CD4-positive, alpha-beta memory T cell (primary cell): ENCODE results near the gene WDR90. TPM values are rescaled to one million over a fixed set of nuclear protein-coding genes. Genes with fewer than 3 reads are reported as not detected.

Experiments
- CTCF ChIA-PET: fragments of 350-600 bp; sonication (Branson Sonifier 250); formaldehyde crosslinking; loops from one replicate; lab custom pipeline; 2021; ENCODE audit warnings: inconsistent platforms; ENCODE audit not compliant: partially characterized antibody; lab: Charles Lee
- POLR2A ChIA-PET: fragments of 350-600 bp; sonication (Branson Sonifier 250); formaldehyde crosslinking; loops from one replicate; lab custom pipeline; 2021; ENCODE audit not compliant: partially characterized antibody; lab: Charles Lee
- DNase-seq, 5 donors: peaks; one replicate each; pipeline versions ENCODE4 v3.0.0 to v3.0.0-alpha.2; 2020 to 2022; ENCODE audit warnings: mixed read lengths in 1 of 5
- H3K27ac ChIP-seq: one replicate; pipeline ENCODE4 v1.7.0; 2013; ENCODE audit warnings: low read depth, low read length
- H3K27me3 ChIP-seq: 2 replicates; pipeline ENCODE4 v1.7.0; 2013; ENCODE audit warnings: mild to moderate bottlenecking, low read length, moderate library complexity; ENCODE audit not compliant: insufficient read depth
- H3K36me3 ChIP-seq: 2 replicates; pipeline ENCODE4 v1.7.0; 2013; ENCODE audit warnings: mild to moderate bottlenecking, low read length, moderate library complexity; ENCODE audit not compliant: insufficient read depth
- H3K4me1 ChIP-seq: 2 replicates; pipeline ENCODE4 v1.7.0; 2013; ENCODE audit warnings: mild to moderate bottlenecking, low read length, moderate library complexity; ENCODE audit not compliant: insufficient read depth
- H3K4me3 ChIP-seq, 2 donors: one replicate each; pipeline ENCODE4 v1.7.0; 2013; ENCODE audit warnings: low read length in 2 of 2, mild to moderate bottlenecking in 1 of 2
- H3K9me3 ChIP-seq, 2 donors: one replicate each; pipeline ENCODE4 v1.7.0; 2013; ENCODE audit warnings: low read length in 2 of 2, control low read depth in 1 of 2; ENCODE audit not compliant: control insufficient read depth in 1 of 2
- H3K27ac Mint-ChIP-seq, 7 donors: one replicate each; pipeline ENCODE4 v1.8.0; 2020 to 2021; ENCODE audit warnings: mixed read lengths in 7 of 7, mild to moderate bottlenecking in 6 of 7, inconsistent platforms in 3 of 7, moderate library complexity in 3 of 7
- H3K27me3 Mint-ChIP-seq, 2 donors: one replicate each; pipeline ENCODE4 v1.8.0; 2020 to 2021; ENCODE audit warnings: mixed read lengths in 2 of 2
- H3K36me3 Mint-ChIP-seq, 2 donors: one replicate each; pipeline ENCODE4 v1.8.0; 2020 to 2021; ENCODE audit warnings: mixed read lengths in 2 of 2, inconsistent platforms in 1 of 2, mild to moderate bottlenecking in 1 of 2
- H3K4me1 Mint-ChIP-seq, 4 donors: one replicate each; pipeline ENCODE4 v1.8.0; 2020 to 2021; ENCODE audit warnings: mixed read lengths in 4 of 4, mild to moderate bottlenecking in 1 of 4
- H3K4me3 Mint-ChIP-seq, 8 donors: one replicate each; pipeline ENCODE4 v1.8.0; 2020 to 2021; ENCODE audit warnings: mixed read lengths in 8 of 8, mild to moderate bottlenecking in 7 of 8, moderate library complexity in 6 of 8, inconsistent platforms in 3 of 8
- H3K9me3 Mint-ChIP-seq, 8 donors: one replicate each; pipeline ENCODE4 v1.8.0; 2020 to 2021; ENCODE audit warnings: mixed read lengths in 8 of 8, mild to moderate bottlenecking in 5 of 8, inconsistent platforms in 3 of 8, moderate library complexity in 1 of 8
- intact Hi-C: fragments of 100-400 bp; cut with micrococcal nuclease; formaldehyde crosslinking; loops from one replicate; pipeline ENCODE4 v1.15.1; 2023
- polyA plus RNA-seq, 2 donors: library from polyadenylated mRNA; unstranded; fragments of 300-500 nt; fragmentation: Illumina TruSeq; gene quantifications; one replicate each; pipeline ENCODE4 v1.2.3, GENCODE V29; 2021
- total RNA-seq, 2 experiments: library from RNA; stranded (reverse); gene quantifications; one replicate each; pipeline ENCODE4 v1.2.3, GENCODE V29; 2021

The WDR90 gene
- total and polyA plus RNA-seq, 4 experiments from 2014 or later: 0.96 to 19.7 (median 9.9) TPM

- Histone ChIP-seq H3K36me3 (no peaks in the 10 kb centered on the region), H3K27ac (no peak overlapping the region), H3K4me3 (no peak overlapping the region), H3K9me3 (no peaks in the 10 kb centered on the region), H3K27me3 (peaks cover 9% of the 10 kb centered on the region), H3K4me1 (peaks cover 53% of the 10 kb centered on the region)
- ChIA-PET CTCF (interaction anchor here (0.7 kb wide), 1 partner anchor 11 kb away, joined by 3 read pairs; no protein-coding TSS in a partner anchor), POLR2A (interaction anchor here (0.8 to 2.5 kb wide), 6 partner anchors 8 to 28 kb away, joined by 3 to 10 read pairs (median 4); partner anchors contain the start of genes HAGHL, STUB1 and WDR24)
- Mint-ChIP-seq H3K36me3 (peaks cover 0 to 7% of the 10 kb centered on the region in 2 donors), H3K27me3 (peaks cover 8 to 9% of the 10 kb centered on the region in 2 donors), H3K27ac (peak overlapping the region in 2 of 7 donors; percentile 30 to 35), H3K4me1 (peaks cover 7 to 46% (median 16%) of the 10 kb centered on the region in 4 donors), H3K4me3 (peak overlapping the region in 6 of 8 donors; percentile 68 to 80 (median 74)), H3K9me3 (peaks cover 0 to 2% (median 0%) of the 10 kb centered on the region in 8 donors)
- no peak for DNase-seq
- intact Hi-C loops: no loop called here
Measured at GRCh38 chr16:698911-699671, 49.9 kb downstream of the WDR90 start.

GRCh38 chr16:700684-701584 lies 51.8 kb downstream of the WDR90 start:
- peak overlapping the region in 1 of 8 donors; percentile 29 for H3K4me3 Mint-ChIP-seq
- H3K4me1 ChIP-seq: peaks cover 46% of the 10 kb centered on the region
- no peaks in the 10 kb centered on the region for H3K9me3 ChIP-seq
- H3K27ac ChIP-seq: no peak overlapping the region
- DNase-seq: peak in 4 of 5 donors; percentile 54 to 65 (median 59)
- ChIA-PET POLR2A (interaction anchor here (1.4 to 2.2 kb wide), 3 partner anchors 11 to 20 kb away, joined by 4 to 10 read pairs (median 8); partner anchors contain the start of genes ANTKMT, STUB1 and WDR24), CTCF (no interaction called here)
- peaks cover 8 to 9% of the 10 kb centered on the region in 2 donors for H3K27me3 Mint-ChIP-seq
- intact Hi-C loops: no loop called here
- no peak overlapping the region for H3K4me3 ChIP-seq
- H3K4me1 Mint-ChIP-seq: peaks cover 2 to 39% (median 8%) of the 10 kb centered on the region in 4 donors
- H3K36me3 Mint-ChIP-seq: no peaks in the 10 kb centered on the region
- no peak overlapping the region for H3K27ac Mint-ChIP-seq
- no peaks in the 10 kb centered on the region for H3K36me3 ChIP-seq
- peaks cover 0 to 1% (median 0%) of the 10 kb centered on the region in 8 donors for H3K9me3 Mint-ChIP-seq
- peaks cover 18% of the 10 kb centered on the region for H3K27me3 ChIP-seq

GRCh38 chr16:702341-702740 lies 53.2 kb downstream of the WDR90 start:
- H3K36me3 Mint-ChIP-seq: no peaks in the 10 kb centered on the region
- peak overlapping the region in 2 of 8 donors; percentile 46 to 48 for H3K4me3 Mint-ChIP-seq
- no peak for DNase-seq
- no peaks in the 10 kb centered on the region for H3K36me3 ChIP-seq
- peak overlapping the region in 1 of 7 donors; percentile 13 for H3K27ac Mint-ChIP-seq
- no peak overlapping the region for H3K27ac ChIP-seq
- peaks cover 26% of the 10 kb centered on the region for H3K27me3 ChIP-seq
- H3K9me3 Mint-ChIP-seq: peaks cover 0 to 1% (median 0%) of the 10 kb centered on the region in 8 donors
- ChIA-PET CTCF (interaction anchor here (1.2 kb wide), 1 partner anchor 10 kb away, joined by 4 read pairs; no protein-coding TSS in a partner anchor), POLR2A (interaction anchor here (1.3 to 2.2 kb wide), 4 partner anchors 10 to 86 kb away, joined by 3 to 10 read pairs (median 4); partner anchors contain the start of genes ANTKMT, CHTF18, RPUSD1 and STUB1)
- H3K9me3 ChIP-seq: no peaks in the 10 kb centered on the region
- intact Hi-C loops: no loop called here
- H3K4me1 Mint-ChIP-seq: peaks cover 2 to 37% (median 11%) of the 10 kb centered on the region in 4 donors
- H3K4me3 ChIP-seq: no peak overlapping the region
- H3K27me3 Mint-ChIP-seq: peaks cover 9 to 17% of the 10 kb centered on the region in 2 donors
- H3K4me1 ChIP-seq: peaks cover 37% of the 10 kb centered on the region

DNA sequence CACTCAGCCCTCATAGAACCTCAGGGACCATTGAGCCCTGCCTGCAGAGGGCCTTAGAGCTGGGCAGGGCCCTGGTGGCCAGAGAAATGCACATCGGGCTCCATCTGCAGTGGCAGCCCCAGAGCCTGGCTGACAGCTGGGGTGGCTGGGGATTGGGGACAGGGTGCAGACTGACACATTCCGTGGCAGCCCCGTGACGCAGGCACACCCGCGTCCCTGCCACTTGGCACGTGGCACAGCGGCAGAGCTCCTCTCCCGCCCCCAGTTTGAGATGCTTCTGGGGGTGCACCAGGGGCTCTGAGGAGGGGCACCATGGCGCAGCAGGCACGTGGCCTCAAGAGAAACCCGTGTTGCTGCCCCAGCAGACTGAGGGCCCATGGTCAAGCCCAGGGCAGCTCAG lies 54.2 kb downstream of the WDR90 start:
- ChIA-PET POLR2A (interaction anchor here (1.3 to 2.4 kb wide), 3 partner anchors 8 to 85 kb away, joined by 3 to 14 read pairs (median 4); partner anchors contain the start of genes CHTF18 and RPUSD1), CTCF (interaction anchor here (1.2 kb wide), 1 partner anchor 9 kb away, joined by 4 read pairs; no protein-coding TSS in a partner anchor)
- peaks cover 34% of the 10 kb centered on the region for H3K27me3 ChIP-seq
- no peaks in the 10 kb centered on the region for H3K36me3 ChIP-seq
- H3K4me3 Mint-ChIP-seq: peak overlapping the region in 1 of 8 donors; percentile 30
- H3K27me3 Mint-ChIP-seq: peaks cover 17 to 23% of the 10 kb centered on the region in 2 donors
- H3K4me3 ChIP-seq: no peak overlapping the region
- H3K4me1 ChIP-seq: peaks cover 34% of the 10 kb centered on the region
- no peak overlapping the region for H3K27ac ChIP-seq
- no peaks in the 10 kb centered on the region for H3K9me3 ChIP-seq
- H3K27ac Mint-ChIP-seq: no peak overlapping the region
- no peaks in the 10 kb centered on the region for H3K36me3 Mint-ChIP-seq
- peaks cover 0 to 1% (median 0%) of the 10 kb centered on the region in 8 donors for H3K9me3 Mint-ChIP-seq
- H3K4me1 Mint-ChIP-seq: peaks cover 2 to 31% (median 11%) of the 10 kb centered on the region in 4 donors
- no peak for DNase-seq
- intact Hi-C loops: no loop called here

GRCh38 chr16:704047-704446 lies 54.9 kb downstream of the WDR90 start:
- ChIA-PET CTCF (no interaction called here), POLR2A (interaction anchor here (2.4 kb wide), 1 partner anchor 9 kb away, joined by 14 read pairs; no protein-coding TSS in a partner anchor)
- Histone ChIP-seq H3K36me3 (no peaks in the 10 kb centered on the region), H3K27me3 (peaks cover 40% of the 10 kb centered on the region), H3K4me1 (peaks cover 28% of the 10 kb centered on the region), H3K27ac (no peak overlapping the region), H3K4me3 (no peak overlapping the region), H3K9me3 (no peaks in the 10 kb centered on the region)
- DNase-seq: no peak
- Mint-ChIP-seq H3K9me3 (peaks cover 0 to 1% (median 0%) of the 10 kb centered on the region in 8 donors), H3K27ac (no peak overlapping the region), H3K27me3 (peaks cover 22 to 29% of the 10 kb centered on the region in 2 donors), H3K36me3 (no peaks in the 10 kb centered on the region), H3K4me1 (peaks cover 0 to 25% (median 8%) of the 10 kb centered on the region in 4 donors), H3K4me3 (no peak overlapping the region)
- intact Hi-C loops: no loop called here

DNA sequence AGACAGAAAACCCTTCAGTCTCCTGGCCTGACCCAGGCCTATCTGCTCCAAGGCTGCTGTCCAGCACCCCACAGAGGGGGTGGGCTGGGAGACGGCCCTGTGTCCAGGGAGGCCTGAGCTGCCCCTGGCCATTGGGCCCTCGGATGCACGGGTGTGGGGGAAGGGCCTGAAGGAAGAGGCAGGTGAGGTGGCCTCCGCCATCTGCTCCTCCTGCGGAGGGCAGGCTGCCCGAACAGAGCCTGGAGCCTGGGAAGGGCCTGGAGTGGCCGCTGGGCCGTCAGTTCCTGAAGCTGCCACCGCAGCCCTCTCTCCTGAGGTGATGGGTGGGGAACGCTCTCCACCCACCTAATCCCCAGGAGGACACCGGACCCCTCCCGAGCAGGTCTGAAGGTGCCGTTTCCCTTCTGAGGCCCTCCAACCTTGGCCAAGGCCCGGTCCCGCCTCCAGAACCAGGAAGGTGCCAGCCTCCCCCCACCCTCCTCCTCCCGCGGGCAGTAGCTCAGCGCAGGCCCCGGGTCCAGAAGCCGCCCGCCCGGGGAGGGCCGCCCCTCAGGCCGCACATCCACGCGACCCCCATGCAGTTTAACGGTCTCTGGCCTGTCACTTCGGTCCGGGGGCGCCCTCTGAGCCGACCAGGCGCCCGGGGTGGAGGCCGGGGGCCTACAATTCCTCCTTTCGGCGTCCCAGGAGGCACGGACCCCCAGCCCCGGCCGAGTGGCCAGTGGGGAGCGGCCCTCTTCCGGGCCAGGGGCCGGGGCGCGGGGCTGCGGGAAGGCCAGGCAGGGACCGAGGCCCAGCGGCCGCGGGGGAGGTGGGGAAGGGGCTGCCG lies 55.6 kb downstream of the WDR90 start:
- DNase-seq: no peak
- Mint-ChIP-seq H3K36me3 (no peaks in the 10 kb centered on the region), H3K9me3 (peaks cover 0 to 1% (median 0%) of the 10 kb centered on the region in 8 donors), H3K4me1 (peaks cover 0 to 18% (median 4%) of the 10 kb centered on the region in 4 donors), H3K4me3 (peak overlapping the region in 3 of 8 donors; percentile 10 to 46 (median 44)), H3K27ac (no peak overlapping the region), H3K27me3 (peaks cover 28 to 36% of the 10 kb centered on the region in 2 donors)
- Histone ChIP-seq H3K9me3 (no peaks in the 10 kb centered on the region), H3K36me3 (no peaks in the 10 kb centered on the region), H3K27me3 (peaks cover 46% of the 10 kb centered on the region), H3K4me3 (no peak overlapping the region), H3K4me1 (peaks cover 21% of the 10 kb centered on the region), H3K27ac (no peak overlapping the region)
- intact Hi-C loops: no loop called here
- ChIA-PET POLR2A (interaction anchor here (1.0 to 2.4 kb wide), 2 partner anchors 9 to 17 kb away, joined by 3 to 14 read pairs; no protein-coding TSS in a partner anchor), CTCF (no interaction called here)
